IMR-90 (cell line): ENCODE results near the gene CRTC1.

Source experiments
- BHLHE40 ChIP-seq: fragments of 150-350 bp; IDR thresholded peaks from 2 replicates; pipeline ENCODE4 v1.6.1; 2016; ENCODE audit warnings: mild to moderate bottlenecking, low read depth, low read length
- CEBPB ChIP-seq: IDR thresholded peaks from 2 replicates; pipeline ENCODE4 v1.6.1; 2012; ENCODE audit warnings: low read depth, low read length, improper control_type of control experiment
- CTCF ChIP-seq: conservative IDR thresholded peaks from 2 replicates; pipeline ENCODE4 v1.5.1; 2012; ENCODE audit warnings: mild to moderate bottlenecking, low read depth, low read length, improper control_type of control experiment
- POLR2A ChIP-seq: IDR thresholded peaks from 2 replicates; pipeline ENCODE4 v1.6.1; 2012; ENCODE audit warnings: mild to moderate bottlenecking, low read depth, low read length
- RAD21 ChIP-seq: IDR thresholded peaks from 2 replicates; pipeline ENCODE4 v1.6.1; 2012; ENCODE audit warnings: low read length, improper control_type of control experiment
- RFX5 ChIP-seq: IDR thresholded peaks from 2 replicates; pipeline ENCODE4 v1.8.0; 2012; ENCODE audit warnings: low read depth, mild to moderate bottlenecking, low read length, moderate library complexity
- USF2 ChIP-seq: fragments of 150-350 bp; IDR thresholded peaks from 2 replicates; pipeline ENCODE4 v1.6.1; 2017; ENCODE audit warnings: mild to moderate bottlenecking, antibody characterized with exemption, low read length, low read depth

GRCh38 chr19:18742838-18743783 is 59.6 kb downstream of the CRTC1 start:
- TF ChIP-seq BHLHE40 (peak; percentile 69), POLR2A (no peak), CTCF (0 out of 2 replicates have a peak, but pooled peaks have one; percentile 7), CEBPB (no peak), USF2 (no peak), RFX5 (no peak), RAD21 (no peak)
